Ovary (tissue), 3 donors: Measurements from ENCODE around the gene LRP1B.

Source experiments
- CTCF ChIP-seq, 3 donors: fragments of 450-650 bp in 2 of 3; fragments of 200-600 bp in 1 of 3; IDR thresholded peaks; one replicate each; pipeline versions ENCODE4 v1.5.1 to v1.8.0; 2016 to 2022; ENCODE audit warnings: antibody characterized with exemption in 3 of 3, mild to moderate bottlenecking in 1 of 3
- POLR2A ChIP-seq: fragments of 450-650 bp; IDR thresholded peaks from one replicate; pipeline ENCODE4 v1.6.1; 2017; ENCODE audit warnings: antibody characterized with exemption, mild to moderate bottlenecking, moderate library complexity
- donor health status: DM: no; HTN: no; CAD: no.

GRCh38 chr2:140593132-140593531 lies 1537.7 kb downstream of the LRP1B start:
- TF ChIP-seq CTCF (IDR thresholded peaks at IDR 0.05) (no peak), POLR2A (no peak)
